ENCODE measurements around the gene DHPS. TPM values are rescaled to one million over a fixed set of nuclear protein-coding genes. Genes with fewer than 3 reads are reported as not detected.

DHPS gene
- total RNA-seq, 2 experiments from 2014 or later = 92.9 to 99.9 TPM

Other genes starting within 250 kb of the DHPS start
- 1 to 10 TPM; 2.7 to 3.6 TPM for gene ZNF443, start 240.9 kb downstream of the DHPS start, total RNA-seq
- gene ZNF709, start 197.1 kb downstream of the DHPS start, total RNA-seq = 1 to 10 TPM; 1.7 to 1.8 TPM
- 1 to 10 TPM; 6.0 to 6.4 TPM for gene ZNF564, start 130.4 kb downstream of the DHPS start, total RNA-seq
- 1 to 10 TPM; 7.7 to 9.2 TPM for gene ZNF490, start 71.1 kb downstream of the DHPS start, total RNA-seq
- gene ZNF791, start 71.0 kb downstream of the DHPS start, total RNA-seq = 10 to 100 TPM; 14.6 to 15.1 TPM
- 100 to 1,000 TPM; 111 to 122 TPM for gene MAN2B1, start 15.1 kb downstream of the DHPS start, total RNA-seq
- gene WDR83, start 15.1 kb downstream of the DHPS start, total RNA-seq = 10 to 100 TPM; 25.7 to 26.8 TPM
- not detected for gene GNG14, start 6.1 kb upstream of the DHPS start, total RNA-seq
- gene FBXW9, start 14.8 kb upstream of the DHPS start, total RNA-seq = 10 to 100 TPM; 13.1 to 13.4 TPM
- 100 to 1,000 TPM; 125 to 134 TPM for gene TNPO2, start 42.1 kb upstream of the DHPS start, total RNA-seq
- 100 to 1,000 TPM; 223 to 230 TPM for gene TRIR, start 52.8 kb upstream of the DHPS start, total RNA-seq
- 10 to 100 TPM; 78.3 to 80.2 TPM for gene GET3, start 55.6 kb upstream of the DHPS start, total RNA-seq
- gene BEST2, start 69.9 kb upstream of the DHPS start, total RNA-seq = not detected
- 10 to 100 TPM; 13.0 to 13.8 TPM for gene HOOK2, start 93.7 kb upstream of the DHPS start, total RNA-seq
- gene JUNB, start 109.6 kb upstream of the DHPS start, total RNA-seq = 100 to 1,000 TPM; 171 to 175 TPM
- 100 to 1,000 TPM; 238 to 241 TPM for gene PRDX2, start 119.9 kb upstream of the DHPS start, total RNA-seq
- gene THSD8, start 120.2 kb upstream of the DHPS start, total RNA-seq = 10 to 100 TPM; 25.3 to 30.5 TPM
- gene RNASEH2A, start 124.7 kb upstream of the DHPS start, total RNA-seq = 10 to 100 TPM; 46.1 to 55.5 TPM
- not detected for gene RTBDN, start 152.7 kb upstream of the DHPS start, total RNA-seq
- 1 to 10 TPM; 1.2 to 2.0 TPM for gene MAST1, start 156.6 kb upstream of the DHPS start, total RNA-seq
- gene DNASE2, start 199.6 kb upstream of the DHPS start, total RNA-seq = 10 to 100 TPM; 21.5 to 22.2 TPM
- under 1 TPM; 0.34 to 0.39 TPM for gene KLF1, start 205.3 kb upstream of the DHPS start, total RNA-seq
- 10 to 100 TPM; 41.2 to 42.5 TPM for gene GCDH, start 209.3 kb upstream of the DHPS start, total RNA-seq
- gene SYCE2, start 237.4 kb upstream of the DHPS start, total RNA-seq = 1 to 10 TPM; 1.8 to 2.7 TPM

Measured in activated naive CD8-positive, alpha-beta T cell treated with anti-CD3 and anti-CD28 coated beads for 36 hours (primary cell).